Activated T-cell treated with anti-CD3 and anti-CD28 coated beads for 24 hours (primary cell): ENCODE results near the gene JAG1.

Experiments
- DNase-seq: peaks from one replicate; pipeline ENCODE4 v3.0.0-alpha.2; 2020; ENCODE audit warnings: low read depth

JAG1 gene

GRCh38 chr20:10699489-10699888 lies 25.7 kb upstream of the JAG1 start:
- no peak for DNase-seq

- no peak for DNase-seq
Observed at GRCh38 chr20:10696650-10697049, 22.9 kb upstream of the JAG1 start.

- DNase-seq: no peak
Observed at GRCh38 chr20:10689385-10689784, 15.6 kb upstream of the JAG1 start.

- no peak for DNase-seq
Observed at GRCh38 chr20:10687895-10688294, 14.1 kb upstream of the JAG1 start.

GRCh38 chr20:10686356-10687133 lies 12.7 kb upstream of the JAG1 start:
- no peak for DNase-seq

- no peak for DNase-seq
Observed at GRCh38 chr20:10683537-10683936, 9.7 kb upstream of the JAG1 start.

GRCh38 chr20:10682939-10683338 lies 9.1 kb upstream of the JAG1 start:
- no peak for DNase-seq

- DNase-seq: no peak
Observed at GRCh38 chr20:10681494-10681893, 7.7 kb upstream of the JAG1 start.

- DNase-seq: no peak
Observed at GRCh38 chr20:10680571-10680970, 6.8 kb upstream of the JAG1 start.

- DNase-seq: no peak
Observed at GRCh38 chr20:10679269-10679668, 5.5 kb upstream of the JAG1 start.

GRCh38 chr20:10676518-10676917 lies 2.7 kb upstream of the JAG1 start:
- DNase-seq: no peak

GRCh38 chr20:10675450-10675848 lies 1.6 kb upstream of the JAG1 start:
- no peak for DNase-seq

- peak; percentile 16 for DNase-seq
Observed at GRCh38 chr20:10674684-10675449, 1.1 kb upstream of the JAG1 start.

- no peak for DNase-seq
Observed at GRCh38 chr20:10673176-10673841, 490 bp downstream of the JAG1 start.

- DNase-seq: peak; percentile 13
Observed at GRCh38 chr20:10672624-10673127, 1.1 kb downstream of the JAG1 start.

- no peak for DNase-seq
Observed at GRCh38 chr20:10671919-10672623, 1.7 kb downstream of the JAG1 start.

- DNase-seq: no peak
Observed at GRCh38 chr20:10671221-10671918, 2.4 kb downstream of the JAG1 start.

GRCh38 chr20:10670501-10671220 lies 3.1 kb downstream of the JAG1 start:
- DNase-seq: no peak

GRCh38 chr20:10669843-10670446 lies 3.9 kb downstream of the JAG1 start:
- no peak for DNase-seq

- no peak for DNase-seq
Observed at GRCh38 chr20:10668677-10669368, 5.0 kb downstream of the JAG1 start.
